Fibroblast of villous mesenchyme (primary cell): ENCODE results near the gene ADARB2. TPM values are rescaled to one million over a fixed set of nuclear protein-coding genes. Genes with fewer than 3 reads are reported as not detected.

ENCODE experiments used
- DNase-seq: peaks from one replicate; pipeline ENCODE4 v3.0.0-alpha.2; 2010; ENCODE audit warnings: low read depth
- H3K4me3 ChIP-seq: 2 replicates; pipeline ENCODE4 v1.5.1; 2011; ENCODE audit warnings: low read depth, mild to moderate bottlenecking, low read length
- total RNA-seq: library from RNA; depleted of rRNA; stranded (reverse); fragments of >200 nt; gene quantifications from 2 replicates; pipeline ENCODE4 v1.2.3, GENCODE V29; 2012
- TF ChIP-seq, protein P1 (sequence below): IDR thresholded peaks from 2 replicates; pipeline ENCODE4 v1.5.1; 2012; ENCODE audit warnings: low read depth, mild to moderate bottlenecking, low read length; ENCODE audit not compliant: insufficient read depth

The ADARB2 gene
- total RNA-seq, 1 donor, result not detected

DNA sequence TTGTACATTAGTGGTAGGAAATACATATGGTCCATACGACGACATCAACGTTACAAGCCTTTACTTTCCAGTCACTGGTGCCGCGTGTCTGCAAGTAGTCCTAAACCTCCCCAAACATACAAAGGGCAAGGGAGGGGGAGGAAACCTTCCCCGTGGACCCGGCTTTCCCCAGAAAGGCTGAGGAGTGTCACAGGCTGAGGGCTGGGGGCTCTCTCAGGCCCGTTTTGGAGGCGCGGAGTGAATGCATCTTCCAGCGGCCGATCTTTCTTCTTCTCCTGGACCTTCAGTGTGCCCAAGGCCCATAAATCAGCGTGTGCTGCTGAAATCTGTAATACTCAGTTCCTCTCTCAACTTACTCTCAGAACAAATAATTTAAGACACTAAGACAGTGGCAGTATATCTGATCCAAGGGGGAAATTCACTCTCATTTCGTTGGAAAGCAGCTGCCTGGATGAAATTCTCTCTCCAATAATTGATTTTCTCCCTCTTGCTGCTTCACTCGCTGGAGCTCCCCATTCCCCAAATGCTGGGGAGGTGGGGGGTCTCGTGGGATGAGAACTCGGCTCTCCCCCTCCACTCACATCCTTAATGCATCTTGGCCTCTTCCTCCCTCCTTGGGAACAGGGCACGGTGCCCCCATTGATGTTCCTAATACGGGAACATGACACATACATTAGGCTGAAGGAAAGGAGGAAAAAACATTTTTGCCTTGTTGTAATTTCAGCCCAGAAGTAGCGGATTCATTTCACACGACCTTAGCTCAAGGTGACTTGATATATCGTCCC lies 126.1 kb downstream of the ADARB2 start:
- DNase-seq, result no peak
- TF ChIP-seq, protein P1, sequence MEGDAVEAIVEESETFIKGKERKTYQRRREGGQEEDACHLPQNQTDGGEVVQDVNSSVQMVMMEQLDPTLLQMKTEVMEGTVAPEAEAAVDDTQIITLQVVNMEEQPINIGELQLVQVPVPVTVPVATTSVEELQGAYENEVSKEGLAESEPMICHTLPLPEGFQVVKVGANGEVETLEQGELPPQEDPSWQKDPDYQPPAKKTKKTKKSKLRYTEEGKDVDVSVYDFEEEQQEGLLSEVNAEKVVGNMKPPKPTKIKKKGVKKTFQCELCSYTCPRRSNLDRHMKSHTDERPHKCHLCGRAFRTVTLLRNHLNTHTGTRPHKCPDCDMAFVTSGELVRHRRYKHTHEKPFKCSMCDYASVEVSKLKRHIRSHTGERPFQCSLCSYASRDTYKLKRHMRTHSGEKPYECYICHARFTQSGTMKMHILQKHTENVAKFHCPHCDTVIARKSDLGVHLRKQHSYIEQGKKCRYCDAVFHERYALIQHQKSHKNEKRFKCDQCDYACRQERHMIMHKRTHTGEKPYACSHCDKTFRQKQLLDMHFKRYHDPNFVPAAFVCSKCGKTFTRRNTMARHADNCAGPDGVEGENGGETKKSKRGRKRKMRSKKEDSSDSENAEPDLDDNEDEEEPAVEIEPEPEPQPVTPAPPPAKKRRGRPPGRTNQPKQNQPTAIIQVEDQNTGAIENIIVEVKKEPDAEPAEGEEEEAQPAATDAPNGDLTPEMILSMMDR, result no peak
- no peak overlapping the region for H3K4me3 ChIP-seq

DNA sequence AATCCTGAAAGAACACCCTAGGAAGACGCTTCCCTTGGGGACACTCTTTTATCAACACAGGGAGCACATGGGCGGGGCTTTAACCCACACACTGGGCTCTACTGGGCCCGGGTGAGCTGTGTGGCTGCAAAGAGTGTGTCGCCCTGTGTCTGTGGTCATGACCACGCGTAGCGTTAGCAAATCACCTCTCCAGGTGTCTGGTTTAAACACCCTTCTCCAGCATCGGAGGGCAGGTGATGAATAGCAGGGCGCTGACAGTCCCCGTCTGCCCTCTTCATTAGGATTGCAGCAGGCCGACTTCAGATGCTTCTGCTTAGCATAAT lies 127.7 kb downstream of the ADARB2 start:
- TF ChIP-seq, protein P1, result no peak
- DNase-seq, result no peak
- H3K4me3 ChIP-seq, result no peak overlapping the region

DNA sequence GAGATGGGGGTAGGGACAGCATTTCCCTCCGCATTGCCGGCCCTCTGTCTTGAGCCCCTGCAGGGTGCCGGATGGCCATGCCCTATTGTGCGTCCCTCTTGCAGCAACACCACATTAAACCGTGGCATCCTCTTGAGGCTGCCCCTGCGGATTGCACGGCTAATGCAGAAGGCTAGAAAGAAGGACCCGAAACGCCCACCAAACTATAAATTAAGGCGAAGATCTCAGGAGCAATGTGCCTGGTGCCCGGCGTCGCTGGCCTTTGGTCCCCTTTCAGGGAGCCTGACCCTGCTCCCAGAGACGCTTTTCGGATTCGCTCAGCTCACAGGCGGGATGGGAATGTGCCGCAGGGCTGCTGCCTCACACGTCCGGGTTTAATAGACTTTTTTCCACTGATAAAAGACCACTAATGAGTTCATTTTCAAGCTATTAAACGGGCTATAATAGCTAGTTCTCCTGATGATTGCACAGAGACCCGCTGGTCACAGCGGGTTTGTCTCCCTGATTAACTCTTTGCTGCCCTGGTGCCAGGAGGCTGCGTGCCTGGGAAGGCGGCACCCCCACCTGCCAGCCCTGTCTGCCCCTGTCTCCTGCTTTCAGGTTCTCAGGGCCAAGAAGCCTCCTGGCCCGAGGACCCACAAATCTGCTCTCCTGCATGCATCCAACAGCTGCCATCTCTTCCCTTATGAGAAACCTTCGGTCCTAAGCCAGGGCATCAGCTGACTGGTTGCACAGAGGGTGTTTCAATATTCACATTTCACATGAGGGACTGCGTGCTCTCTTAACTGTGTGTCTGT lies 128.3 kb downstream of the ADARB2 start:
- no peak overlapping the region for H3K4me3 ChIP-seq
- TF ChIP-seq, protein P1, result no peak
- DNase-seq, result no peak

DNA sequence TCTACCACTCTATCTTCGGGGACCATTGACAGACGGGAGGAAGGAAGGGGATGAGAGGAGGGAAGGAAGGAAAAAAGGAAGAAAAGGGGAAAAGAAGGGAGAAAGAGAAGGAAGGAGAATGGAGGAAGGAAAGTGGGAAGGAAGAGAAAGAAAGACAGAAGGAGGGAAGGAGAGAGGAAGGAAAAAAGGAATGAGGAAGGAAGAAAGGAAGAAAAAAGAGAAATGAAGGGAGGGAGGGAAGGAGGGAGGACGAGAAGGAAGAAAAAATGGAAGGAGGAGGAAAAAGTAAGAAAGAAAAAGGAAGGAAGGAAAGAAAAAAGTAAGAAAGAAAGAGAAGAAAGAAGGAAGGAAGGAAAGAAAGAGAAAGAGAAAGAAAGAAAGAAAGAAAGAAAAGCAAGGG lies 128.9 kb downstream of the ADARB2 start:
- no peak for DNase-seq
- TF ChIP-seq, protein P1, result no peak

DNA sequence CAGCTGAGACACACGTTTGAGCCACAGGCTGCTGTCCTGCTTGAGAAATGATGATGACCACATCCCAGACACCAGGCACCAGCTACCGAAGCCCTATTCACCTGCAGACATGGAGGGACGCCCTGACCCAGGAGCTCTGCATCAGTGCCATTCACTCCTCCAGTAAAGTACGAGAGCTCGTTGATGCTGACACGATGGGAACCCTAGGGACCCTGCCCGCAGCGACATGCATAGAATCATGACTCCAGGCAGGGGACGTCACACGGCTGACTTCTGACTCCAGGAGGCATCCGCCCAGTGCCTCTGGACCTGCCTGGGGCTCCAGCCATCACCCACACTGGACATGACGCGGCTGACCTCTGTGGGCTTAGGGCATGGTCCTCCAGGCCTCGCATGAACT lies 129.9 kb downstream of the ADARB2 start:
- DNase-seq, result no peak
- TF ChIP-seq, protein P1, result no peak
- H3K4me3 ChIP-seq, result no peak overlapping the region

More for the DNA sequence above, 128.9 kb downstream of the ADARB2 start:
- H3K4me3 ChIP-seq, result no peak overlapping the region

DNA sequence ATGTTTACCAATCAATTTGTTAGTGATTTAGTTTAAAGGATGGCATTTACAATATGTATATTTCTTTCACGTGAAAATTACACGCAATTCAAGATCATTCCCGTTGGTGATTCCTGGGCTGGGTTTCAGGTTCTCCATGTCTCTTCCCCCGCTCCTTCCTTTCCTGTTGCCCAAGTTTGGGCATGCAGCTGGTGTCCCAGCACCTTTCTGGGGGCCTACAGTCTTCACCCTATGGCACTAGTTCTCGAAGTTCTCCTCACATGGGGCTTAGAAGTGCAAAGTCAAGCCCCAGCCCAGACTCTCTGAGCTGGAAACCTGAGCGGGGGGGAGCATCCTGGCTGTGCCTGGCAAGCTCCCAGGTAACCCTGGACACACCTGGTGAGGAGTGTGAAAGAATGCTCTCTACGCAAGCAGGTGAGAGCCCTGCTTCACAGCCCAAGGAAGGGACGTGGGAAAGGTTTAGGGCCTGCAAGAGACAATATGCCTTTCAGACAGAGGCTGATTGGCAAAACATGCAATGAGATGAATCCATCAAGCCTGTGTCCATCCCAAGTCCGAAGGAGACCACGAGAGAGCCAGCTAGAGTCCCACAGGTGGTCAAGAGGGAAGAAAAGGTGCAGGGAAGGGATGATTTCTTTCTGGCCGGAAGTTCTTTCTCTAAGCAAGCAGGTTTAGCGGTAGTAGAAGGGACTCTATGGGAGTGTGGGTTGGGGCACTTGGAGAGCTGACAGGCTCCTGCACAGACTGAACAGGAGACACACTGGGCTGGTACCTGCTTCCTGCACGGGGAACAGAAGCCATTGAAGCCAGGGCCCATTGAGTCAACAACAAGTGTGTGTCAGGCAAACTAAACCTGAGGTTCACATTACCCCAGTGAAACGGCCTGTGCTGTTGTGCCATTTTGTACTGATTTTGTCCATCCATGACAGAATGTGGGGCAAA lies 131.1 kb downstream of the ADARB2 start:
- no peak overlapping the region for H3K4me3 ChIP-seq
- DNase-seq, result no peak
- TF ChIP-seq, protein P1, result no peak
